ENCODE data around the gene CLDN20.

Gene CLDN20

DNA sequence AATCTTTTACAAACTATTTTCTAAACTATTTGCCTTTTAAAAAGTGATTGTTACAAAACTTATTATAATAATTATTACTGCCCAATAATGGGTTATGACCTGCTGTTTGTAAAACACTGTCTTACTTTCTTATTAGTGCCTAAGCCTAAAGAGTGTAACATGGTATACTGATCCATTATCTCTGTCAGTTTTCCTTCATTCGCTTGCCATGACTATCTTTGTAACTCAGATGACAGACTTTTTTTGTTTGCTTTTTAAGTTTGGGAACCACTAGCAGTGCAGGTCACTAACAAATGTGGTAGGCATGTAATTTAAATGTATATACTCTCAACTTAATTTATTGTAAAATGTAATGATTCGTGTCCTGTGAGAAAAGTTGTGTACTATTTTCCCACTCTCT is 60.4 kb downstream of the CLDN20 start:
- no peaks in the 10 kb centered on the region for H3K79me1 ChIP-seq (ENCODE audit: low read length)
- H3K18ac ChIP-seq (ENCODE audit: low read length) = no peak overlapping the region
- WGBS (ENCODE audit: extremely low coverage, insufficient coverage, insufficient read length) = no CpG with 5 or more reads among the region's 2 CpGs

DNA sequence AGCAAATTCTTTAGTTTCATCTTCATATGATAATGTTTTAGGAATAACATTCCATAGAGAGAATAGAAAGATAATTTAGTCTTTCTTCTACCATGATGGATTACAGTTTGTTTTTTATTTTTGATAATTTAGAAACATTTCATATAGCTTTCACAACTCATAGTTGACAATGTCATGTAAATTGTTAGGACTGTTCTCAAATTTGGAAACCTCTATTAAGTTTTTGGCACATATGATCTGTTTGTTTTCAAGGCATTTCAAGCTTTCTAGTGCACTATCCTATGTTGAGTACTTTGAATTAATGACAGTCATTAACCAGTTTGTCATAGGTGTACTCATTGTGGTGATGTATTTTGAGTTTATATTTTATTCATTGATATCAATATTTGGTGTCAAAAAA is 61.2 kb downstream of the CLDN20 start:
- H3K4me3 ChIP-seq (ENCODE audit: low read depth, low read length) = no peak overlapping the region
- no peak overlapping the region for H2BK12ac ChIP-seq (ENCODE audit: low read length)
- no peak overlapping the region for H3K18ac ChIP-seq (ENCODE audit: low read length)
- H3K79me2 ChIP-seq (ENCODE audit: control insufficient read depth, insufficient read depth, low read length, poor library complexity) = no peaks in the 10 kb centered on the region
- no peak overlapping the region for H2AK5ac ChIP-seq (ENCODE audit: low read length)
- H3K23ac ChIP-seq (ENCODE audit: low read length) = no peak overlapping the region
- no peak overlapping the region for H4K91ac ChIP-seq (ENCODE audit: low read depth, low read length)
- H3K4me1 ChIP-seq (ENCODE audit: control insufficient read depth in 1 of 2, insufficient read depth in 2 of 2, low read length in 2 of 2) = no peaks in the 10 kb centered on the region
- H3K4ac ChIP-seq (ENCODE audit: low read depth, low read length) = no peak overlapping the region
- no peak overlapping the region for H3K27ac ChIP-seq (ENCODE audit: low read depth, low read length)
- no peak overlapping the region for H2BK120ac ChIP-seq (ENCODE audit: insufficient read depth, low read length, poor library complexity)
- H3K4me2 ChIP-seq (ENCODE audit: low read length) = no peak overlapping the region
- H3K14ac ChIP-seq (ENCODE audit: low read length) = no peak overlapping the region
- DNase-seq = no peak
- no peak overlapping the region for H2AFZ ChIP-seq (ENCODE audit: insufficient read depth, low read length, poor library complexity)
- H3K27me3 ChIP-seq (ENCODE audit: insufficient read depth, low read length) = no peaks in the 10 kb centered on the region
- H3K9ac ChIP-seq (ENCODE audit: low read length) = no peak overlapping the region
- no peaks in the 10 kb centered on the region for H3K36me3 ChIP-seq (ENCODE audit: control insufficient read depth in 1 of 2, insufficient read depth in 2 of 2, low read length in 2 of 2)
- no peak overlapping the region for H4K8ac ChIP-seq (ENCODE audit: low read depth, low read length)
- H3K79me1 ChIP-seq (ENCODE audit: low read length) = no peaks in the 10 kb centered on the region
- H2BK5ac ChIP-seq (ENCODE audit: low read depth, low read length, poor library complexity) = no peak overlapping the region
- no peaks in the 10 kb centered on the region for H3K9me3 ChIP-seq (ENCODE audit: insufficient read depth, low read depth, low read length)
- no peak overlapping the region for H4K12ac ChIP-seq (ENCODE audit: low read depth, low read length)

More for the DNA sequence above, 60.4 kb downstream of the CLDN20 start:
- no peak overlapping the region for H4K91ac ChIP-seq (ENCODE audit: low read depth, low read length)
- H3K14ac ChIP-seq (ENCODE audit: low read length) = no peak overlapping the region
- no peak overlapping the region for H4K8ac ChIP-seq (ENCODE audit: low read depth, low read length)
- no peak overlapping the region for H2BK120ac ChIP-seq (ENCODE audit: insufficient read depth, low read length, poor library complexity)
- no peaks in the 10 kb centered on the region for H3K79me2 ChIP-seq (ENCODE audit: control insufficient read depth, insufficient read depth, low read length, poor library complexity)
- no peak overlapping the region for H3K4ac ChIP-seq (ENCODE audit: low read depth, low read length)
- H2BK12ac ChIP-seq (ENCODE audit: low read length) = no peak overlapping the region
- no peaks in the 10 kb centered on the region for H3K36me3 ChIP-seq (ENCODE audit: control insufficient read depth in 1 of 2, insufficient read depth in 2 of 2, low read length in 2 of 2)
- H2AFZ ChIP-seq (ENCODE audit: insufficient read depth, low read length, poor library complexity) = no peak overlapping the region
- no peak overlapping the region for H2AK5ac ChIP-seq (ENCODE audit: low read length)
- H4K12ac ChIP-seq (ENCODE audit: low read depth, low read length) = no peak overlapping the region
- DNase-seq = no peak
- H3K9me3 ChIP-seq (ENCODE audit: insufficient read depth, low read depth, low read length) = no peaks in the 10 kb centered on the region
- H3K23ac ChIP-seq (ENCODE audit: low read length) = no peak overlapping the region
- no peak overlapping the region for H2BK5ac ChIP-seq (ENCODE audit: low read depth, low read length, poor library complexity)
- no peak overlapping the region for H3K27ac ChIP-seq (ENCODE audit: low read depth, low read length)
- no peaks in the 10 kb centered on the region for H3K27me3 ChIP-seq (ENCODE audit: insufficient read depth, low read length)
- no peaks in the 10 kb centered on the region for H3K4me1 ChIP-seq (ENCODE audit: control insufficient read depth in 1 of 2, insufficient read depth in 2 of 2, low read length in 2 of 2)
- no peak overlapping the region for H3K4me3 ChIP-seq (ENCODE audit: low read depth, low read length)
- H3K4me2 ChIP-seq (ENCODE audit: low read length) = no peak overlapping the region
- H3K9ac ChIP-seq (ENCODE audit: low read length) = no peak overlapping the region

DNA sequence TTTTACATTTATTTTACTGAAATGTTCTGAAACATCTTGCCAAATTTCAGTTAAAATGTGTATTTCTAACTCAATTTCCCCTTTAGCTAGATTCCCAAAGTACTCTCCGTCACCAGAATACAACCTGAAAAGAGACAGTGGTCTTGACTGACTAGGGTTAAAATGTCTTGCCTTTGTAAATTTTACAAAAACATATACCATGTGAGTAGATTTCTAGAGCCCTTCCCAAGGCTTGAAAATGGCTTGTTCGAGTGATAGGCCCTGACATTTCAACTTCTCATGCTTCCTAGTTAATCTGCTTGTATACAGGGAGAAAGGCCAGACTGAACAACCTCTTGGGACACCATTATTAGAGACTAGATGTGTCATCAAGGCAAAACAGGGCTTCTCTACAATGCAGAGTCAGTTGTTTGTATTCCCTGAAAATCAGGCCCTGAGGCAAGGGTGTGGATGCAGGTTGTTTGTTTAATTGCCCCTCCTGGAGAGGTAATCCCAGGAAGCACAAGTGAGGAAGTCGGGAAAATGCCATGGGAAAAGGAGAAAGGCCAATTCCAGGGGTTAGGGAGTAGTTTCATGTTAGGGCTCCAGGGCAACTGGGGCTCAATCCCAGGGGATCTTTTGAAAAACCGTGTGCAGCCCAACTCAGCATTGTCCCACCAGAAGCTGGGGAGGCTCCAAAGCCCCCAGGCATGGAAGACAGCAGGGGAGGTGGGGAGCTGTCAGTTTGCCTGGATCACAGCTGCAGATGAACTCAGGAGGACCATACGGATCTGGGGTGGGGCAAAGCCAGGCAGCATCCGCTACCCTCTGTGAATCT is 62.1 kb downstream of the CLDN20 start:
- Histone ChIP-seq H4K12ac (ENCODE audit: low read depth, low read length) (no peak overlapping the region), H3K18ac (ENCODE audit: low read length) (no peak overlapping the region), H3K4me3 (ENCODE audit: low read depth, low read length) (no peak overlapping the region), H4K91ac (ENCODE audit: low read depth, low read length) (no peak overlapping the region), H3K9ac (ENCODE audit: low read length) (no peak overlapping the region), H3K36me3 (ENCODE audit: control insufficient read depth in 1 of 2, insufficient read depth in 2 of 2, low read length in 2 of 2) (no peaks in the 10 kb centered on the region), H2AK5ac (ENCODE audit: low read length) (no peak overlapping the region), H4K8ac (ENCODE audit: low read depth, low read length) (no peak overlapping the region), H3K9me3 (ENCODE audit: insufficient read depth, low read depth, low read length) (no peaks in the 10 kb centered on the region), H3K4me2 (ENCODE audit: low read length) (no peak overlapping the region), H3K23ac (ENCODE audit: low read length) (no peak overlapping the region), H2BK12ac (ENCODE audit: low read length) (no peak overlapping the region), H3K4me1 (ENCODE audit: control insufficient read depth in 1 of 2, insufficient read depth in 2 of 2, low read length in 2 of 2) (no peaks in the 10 kb centered on the region), H3K79me1 (ENCODE audit: low read length) (no peaks in the 10 kb centered on the region), H2AFZ (ENCODE audit: insufficient read depth, low read length, poor library complexity) (no peak overlapping the region), H3K4ac (ENCODE audit: low read depth, low read length) (no peak overlapping the region), H3K27ac (ENCODE audit: low read depth, low read length) (no peak overlapping the region), H3K79me2 (ENCODE audit: control insufficient read depth, insufficient read depth, low read length, poor library complexity) (no peaks in the 10 kb centered on the region), H2BK120ac (ENCODE audit: insufficient read depth, low read length, poor library complexity) (no peak overlapping the region), H3K27me3 (ENCODE audit: insufficient read depth, low read length) (no peaks in the 10 kb centered on the region), H2BK5ac (ENCODE audit: low read depth, low read length, poor library complexity) (no peak overlapping the region), H3K14ac (ENCODE audit: low read length) (no peak overlapping the region)
- no CpG with 5 or more reads among the region's 6 CpGs for WGBS (ENCODE audit: extremely low coverage, insufficient coverage, insufficient read length)
- no peak for DNase-seq

Measured in trophoblast cell (in vitro differentiated cells and primary cell).